Measurements from ENCODE around the gene CD7. TPM values are rescaled to one million over a fixed set of nuclear protein-coding genes. Genes with fewer than 3 reads are reported as not detected.
A peak's percentile ranks its signal among the peaks of the same experiment; 100 is the strongest.

The CD7 gene
- polyA plus RNA-seq, 3 donors = 0.50 to 0.65 (median 0.55) TPM

DNA sequence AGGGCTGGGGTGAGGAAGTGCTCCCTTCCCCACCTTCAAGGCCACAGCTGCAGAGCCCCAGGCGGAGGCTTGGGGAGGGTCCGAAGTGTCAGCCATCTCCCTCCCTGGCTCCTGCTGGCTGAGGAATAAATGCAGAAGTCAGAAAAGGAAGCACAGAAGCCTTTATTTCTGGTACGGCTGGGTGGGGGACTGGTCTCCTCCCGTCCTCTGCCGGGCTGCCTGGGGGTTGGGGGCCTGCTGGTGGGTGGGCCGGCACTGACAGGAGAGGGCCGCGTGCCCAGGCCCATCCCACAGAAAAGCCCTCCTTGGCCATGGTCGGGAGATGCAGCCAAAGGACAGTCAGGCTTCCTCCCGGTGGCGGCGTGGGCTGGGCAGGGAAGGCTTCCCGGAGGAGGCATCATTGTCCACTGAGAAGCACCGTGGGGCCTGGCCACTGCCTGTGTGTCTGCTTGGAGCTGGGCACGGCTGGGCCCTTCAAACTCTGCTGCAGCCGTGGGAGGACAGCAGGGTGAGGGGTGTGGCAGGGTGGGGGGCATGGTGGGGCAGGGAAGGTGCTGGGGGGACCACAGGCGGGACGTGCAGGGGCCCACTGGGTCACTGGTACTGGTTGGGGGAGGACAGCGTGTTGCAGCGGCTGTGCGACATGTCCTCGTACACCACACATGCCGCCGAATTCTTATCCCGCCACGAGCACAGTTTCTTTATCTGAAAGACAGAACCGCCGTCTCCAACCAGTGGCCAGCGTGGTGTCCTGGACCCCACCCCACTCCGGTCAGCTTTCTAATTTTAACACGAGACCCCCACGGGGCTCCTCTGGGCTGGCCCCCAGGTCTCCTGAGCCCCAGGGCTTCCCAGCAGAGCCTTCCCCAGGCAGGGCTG lies 2.4 kb downstream of the CD7 start:
- no peak for DNase-seq

DNA sequence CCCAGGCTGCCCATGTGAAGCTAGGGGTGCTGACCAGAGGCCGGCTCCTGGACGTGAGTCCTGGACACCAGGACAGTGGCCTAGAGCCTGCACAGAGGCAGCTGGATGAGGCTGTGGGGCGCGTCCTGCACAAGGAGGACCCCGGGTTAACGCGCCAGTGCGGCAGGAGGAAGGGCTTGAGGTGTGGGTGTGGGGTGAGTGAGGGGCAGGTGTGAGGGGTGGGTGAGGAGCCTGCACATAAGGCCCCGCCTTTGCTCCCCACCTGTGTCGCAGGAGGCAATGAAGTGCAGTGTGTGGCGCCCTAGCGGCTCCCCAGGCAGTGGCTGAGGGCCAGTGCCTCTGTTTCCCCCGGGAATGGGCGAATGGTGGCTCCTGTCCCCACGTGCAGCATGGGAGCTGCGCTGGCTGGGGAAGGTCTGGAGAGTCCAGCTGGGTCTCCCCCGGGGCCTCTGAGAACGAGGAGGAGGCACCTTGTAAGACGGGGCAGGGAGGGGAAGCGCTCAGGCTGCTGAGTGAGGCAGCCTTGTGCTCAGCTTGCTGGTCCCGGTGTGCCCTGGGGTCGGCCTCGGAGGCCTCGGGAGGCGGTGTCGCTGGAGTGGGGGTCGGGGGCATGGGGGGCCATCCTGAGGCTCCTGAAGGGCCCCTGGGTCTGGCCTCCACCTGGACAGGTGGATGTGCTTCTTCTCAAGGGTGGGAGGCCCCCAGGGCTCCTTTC lies 3.2 kb downstream of the CD7 start:
- no peak for DNase-seq

DNA sequence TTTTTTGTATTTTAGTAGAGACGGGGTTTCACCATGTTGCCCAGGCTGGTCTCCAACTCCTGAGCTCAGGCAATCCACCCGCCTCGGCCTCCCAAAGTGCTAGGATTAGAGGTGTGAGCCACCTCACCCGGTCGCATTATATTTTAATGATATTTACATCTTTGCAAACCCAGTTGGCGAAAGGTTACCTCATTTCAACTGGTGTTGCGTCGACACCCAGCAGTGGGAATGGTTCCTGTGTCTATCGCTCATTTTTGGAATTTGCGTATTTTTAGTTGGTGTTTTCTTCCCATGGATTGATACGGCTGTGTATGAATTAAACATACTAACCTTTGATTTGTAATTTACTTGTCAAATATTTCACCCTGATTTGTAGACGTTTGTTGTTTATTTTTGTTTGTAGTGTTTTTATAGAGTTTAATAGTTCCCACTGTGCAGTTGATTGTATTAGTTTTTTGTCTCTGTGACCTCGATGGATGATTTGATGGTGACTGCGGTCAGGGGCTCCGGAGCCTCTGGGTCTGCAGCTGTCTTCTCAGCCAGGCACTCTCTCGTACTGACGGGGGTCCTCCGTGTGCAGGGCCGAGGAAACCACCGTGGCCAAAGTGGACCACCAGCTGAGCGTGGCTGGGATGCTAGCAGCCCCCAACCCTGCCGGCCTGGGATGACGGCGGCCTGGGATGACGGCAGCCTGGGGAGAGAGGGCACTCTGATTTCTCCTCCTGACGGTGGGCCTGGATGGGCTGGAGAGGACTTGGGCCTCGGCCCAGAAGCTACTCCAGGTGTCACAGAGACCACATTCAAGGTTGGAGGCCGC lies 4.0 kb downstream of the CD7 start:
- no peak for DNase-seq

DNA sequence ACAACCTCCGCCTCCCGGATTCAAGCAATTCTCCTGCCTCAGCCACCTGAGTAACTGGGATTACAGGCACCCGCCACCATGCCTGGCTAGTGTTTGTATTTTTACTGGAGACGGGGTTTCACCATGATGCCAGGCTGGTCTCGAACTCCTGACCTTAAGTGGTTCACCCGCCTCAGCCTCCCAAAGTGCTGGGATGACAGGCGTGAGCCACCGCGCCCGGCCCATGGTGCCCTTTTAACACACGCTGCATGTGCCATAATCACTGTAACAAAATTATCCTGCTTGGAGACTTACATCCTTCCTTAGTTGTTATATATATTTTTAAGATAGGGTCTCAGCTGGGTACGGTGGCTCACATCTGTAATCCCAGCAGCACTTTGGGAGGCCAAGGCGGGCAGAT lies 5.4 kb downstream of the CD7 start:
- DNase-seq = no peak

DNA sequence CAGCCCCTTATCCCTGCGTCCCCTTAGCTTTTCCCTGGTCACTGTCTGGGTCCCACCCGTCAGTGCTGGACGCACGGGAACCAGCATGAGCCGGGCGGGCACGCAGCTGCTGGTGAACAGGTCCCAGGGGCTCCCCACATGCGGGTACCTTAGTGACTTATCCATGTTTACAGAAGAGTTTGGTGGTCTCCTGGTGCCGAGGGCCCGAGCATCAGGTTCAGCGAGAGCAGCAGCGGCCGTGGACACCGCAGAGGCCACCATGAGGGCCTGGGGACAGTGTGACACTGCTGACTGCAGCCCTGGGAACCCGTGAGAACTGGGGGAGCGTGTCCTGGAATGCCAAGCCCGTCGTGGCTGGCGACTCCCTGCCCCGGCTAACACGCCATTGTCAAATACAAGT lies 6.5 kb downstream of the CD7 start:
- no peak for DNase-seq

DNA sequence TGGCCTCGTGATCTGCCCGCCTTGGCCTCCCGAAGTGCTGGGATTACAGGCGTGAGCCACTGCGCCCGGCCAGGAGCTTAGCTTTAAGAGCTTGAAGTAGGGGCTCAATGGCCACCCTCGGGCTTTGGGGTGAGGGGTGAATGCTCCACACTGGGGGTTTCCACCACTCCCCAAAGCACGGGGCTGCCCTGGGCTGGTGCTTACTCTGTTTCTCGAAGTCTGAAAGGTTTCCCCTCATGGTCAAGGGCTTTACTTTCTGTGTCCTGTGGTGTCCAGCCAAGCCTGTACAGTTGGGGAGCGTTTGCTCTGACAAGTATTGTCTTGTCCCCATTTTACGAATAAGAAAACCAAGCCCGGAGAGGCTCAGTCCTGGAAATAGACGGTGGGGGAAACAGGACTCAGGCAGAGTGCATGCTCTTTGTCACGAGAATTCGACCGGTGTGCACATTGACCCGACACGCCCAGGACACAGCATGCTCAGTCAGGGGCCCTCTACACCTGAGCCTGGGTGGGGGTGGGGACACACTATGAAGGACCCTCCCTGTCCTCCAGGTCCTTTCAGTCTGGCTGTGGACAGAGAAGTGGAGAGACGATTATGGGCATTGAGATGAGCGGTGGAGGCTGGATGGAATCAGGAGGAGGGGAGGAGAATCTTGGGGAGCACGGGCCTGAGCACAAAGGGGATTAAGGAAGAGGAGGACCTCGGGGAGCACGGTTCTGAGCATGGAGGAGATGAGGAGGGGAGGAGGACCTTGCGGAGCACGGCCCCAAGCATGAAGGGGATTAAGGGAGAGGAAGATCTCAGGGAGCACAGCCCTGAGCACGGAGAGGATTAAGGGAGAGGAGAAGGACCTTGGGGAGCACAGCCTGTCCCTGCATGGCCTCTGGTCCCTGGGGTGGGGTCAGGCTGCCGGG lies 7.5 kb downstream of the CD7 start:
- DNase-seq = no peak

DNA sequence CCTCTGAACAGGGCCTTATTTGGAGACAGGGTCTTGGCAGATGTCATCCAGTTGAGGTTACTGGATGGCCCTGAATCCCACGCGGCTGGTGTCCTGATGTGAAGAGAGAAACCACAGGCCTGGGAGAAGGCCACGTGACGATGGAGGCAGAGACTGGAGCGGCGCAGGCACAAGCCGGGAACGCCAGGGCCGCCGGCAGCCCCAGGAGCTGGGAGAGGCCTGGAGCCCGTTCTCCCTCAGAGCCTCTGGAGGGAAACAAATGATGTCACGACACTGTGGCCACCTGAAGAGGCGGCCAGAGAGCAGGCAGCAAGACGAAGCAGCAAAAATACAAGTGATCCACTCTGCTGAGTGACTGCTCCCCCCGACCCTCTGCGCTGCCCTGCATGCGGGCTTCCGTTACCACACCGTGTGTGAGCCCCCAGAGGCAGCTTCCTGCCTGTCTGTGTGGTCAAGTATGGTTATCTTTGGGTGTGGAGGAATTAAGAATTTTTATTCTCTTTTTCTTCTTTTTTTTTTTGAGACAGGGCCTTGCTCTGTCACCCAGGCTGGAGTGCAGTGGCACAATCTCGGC lies 11.6 kb downstream of the CD7 start:
- DNase-seq = no peak

DNA sequence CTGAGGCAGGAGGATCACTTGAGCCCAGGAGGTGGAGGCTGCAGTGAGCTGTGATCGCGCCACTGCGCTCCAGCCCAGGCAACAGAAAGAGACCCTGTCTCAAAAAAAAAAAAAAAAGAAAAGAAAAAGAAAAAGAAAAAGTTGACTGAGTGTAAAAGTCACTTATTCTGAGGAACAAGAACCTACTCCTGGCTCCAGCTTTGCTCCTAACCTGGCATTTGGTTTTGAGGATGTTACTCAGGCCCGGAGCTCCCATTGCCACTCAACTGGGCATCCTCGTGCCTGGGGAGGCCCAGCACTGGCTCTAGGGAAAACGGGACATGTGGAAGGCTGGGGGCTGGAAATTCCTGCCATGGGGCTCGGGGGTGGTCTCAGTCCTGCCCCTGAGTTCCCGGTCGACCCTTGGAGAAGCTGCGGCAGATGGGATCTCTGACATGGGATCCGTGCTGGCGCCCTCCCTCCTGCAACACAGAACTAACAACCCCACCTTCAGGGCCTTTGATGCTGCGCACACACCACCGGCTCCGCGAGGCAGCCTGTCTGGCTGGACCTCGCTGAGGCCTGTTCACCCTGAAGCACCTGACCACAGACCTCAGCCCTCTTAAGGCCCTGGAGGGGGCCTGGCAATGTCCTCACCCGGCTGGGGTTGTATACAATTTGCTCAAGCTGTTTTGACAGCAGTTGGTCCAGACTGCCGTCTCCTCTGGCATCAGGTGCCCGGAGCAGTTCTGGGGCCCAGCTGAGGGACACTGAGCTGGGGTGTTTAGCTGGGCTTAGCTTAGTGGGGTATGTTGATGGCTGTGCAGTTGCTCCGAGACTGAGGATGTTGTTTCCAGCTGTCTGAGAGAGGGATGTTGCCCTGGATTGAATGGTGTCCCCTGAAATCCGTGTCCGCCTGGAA lies 12.3 kb downstream of the CD7 start:
- DNase-seq = no peak

DNA sequence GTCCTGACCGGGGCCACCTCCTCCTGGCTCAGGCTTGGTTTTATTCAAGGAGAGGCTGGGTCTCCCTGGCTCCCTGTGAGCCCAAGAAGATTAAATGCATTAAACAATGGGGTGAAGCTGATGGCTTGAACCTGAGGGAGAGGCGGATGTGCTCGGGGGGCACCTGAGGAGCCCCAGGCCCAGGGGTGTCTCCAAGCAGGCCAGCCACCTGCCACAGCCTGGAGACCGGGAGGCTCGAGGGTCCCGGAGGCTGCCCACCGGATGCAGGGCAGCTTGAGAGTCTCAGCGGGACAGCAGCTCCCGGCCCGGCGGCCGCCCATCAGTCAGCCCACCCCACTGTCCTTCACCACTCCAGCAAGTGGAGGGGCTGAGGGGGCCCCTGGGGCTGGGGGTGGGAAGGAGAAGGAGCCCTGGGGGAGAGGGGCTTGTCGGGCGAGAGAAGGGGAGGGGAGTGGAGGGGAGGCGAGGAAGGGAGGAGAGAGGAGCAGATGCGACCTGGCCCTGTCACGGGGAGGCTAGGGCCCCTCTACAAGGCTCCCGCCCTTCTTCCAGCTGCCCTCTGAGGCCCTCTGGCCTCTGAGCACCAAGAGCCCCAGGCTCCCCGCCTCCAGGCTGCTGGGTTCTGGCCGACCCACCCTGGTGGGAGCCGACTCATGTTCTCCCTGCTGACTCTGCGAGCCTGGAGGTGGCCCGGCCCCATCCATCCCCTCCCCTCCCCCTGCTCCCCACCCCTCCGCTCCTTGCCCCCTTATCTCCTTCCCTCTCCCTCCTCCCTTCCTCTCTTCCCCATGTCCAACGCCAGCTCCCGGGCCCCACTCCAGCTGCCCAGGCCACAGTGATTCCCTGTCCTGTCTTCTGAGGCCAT lies 13.2 kb downstream of the CD7 start:
- DNase-seq = no peak

DNA sequence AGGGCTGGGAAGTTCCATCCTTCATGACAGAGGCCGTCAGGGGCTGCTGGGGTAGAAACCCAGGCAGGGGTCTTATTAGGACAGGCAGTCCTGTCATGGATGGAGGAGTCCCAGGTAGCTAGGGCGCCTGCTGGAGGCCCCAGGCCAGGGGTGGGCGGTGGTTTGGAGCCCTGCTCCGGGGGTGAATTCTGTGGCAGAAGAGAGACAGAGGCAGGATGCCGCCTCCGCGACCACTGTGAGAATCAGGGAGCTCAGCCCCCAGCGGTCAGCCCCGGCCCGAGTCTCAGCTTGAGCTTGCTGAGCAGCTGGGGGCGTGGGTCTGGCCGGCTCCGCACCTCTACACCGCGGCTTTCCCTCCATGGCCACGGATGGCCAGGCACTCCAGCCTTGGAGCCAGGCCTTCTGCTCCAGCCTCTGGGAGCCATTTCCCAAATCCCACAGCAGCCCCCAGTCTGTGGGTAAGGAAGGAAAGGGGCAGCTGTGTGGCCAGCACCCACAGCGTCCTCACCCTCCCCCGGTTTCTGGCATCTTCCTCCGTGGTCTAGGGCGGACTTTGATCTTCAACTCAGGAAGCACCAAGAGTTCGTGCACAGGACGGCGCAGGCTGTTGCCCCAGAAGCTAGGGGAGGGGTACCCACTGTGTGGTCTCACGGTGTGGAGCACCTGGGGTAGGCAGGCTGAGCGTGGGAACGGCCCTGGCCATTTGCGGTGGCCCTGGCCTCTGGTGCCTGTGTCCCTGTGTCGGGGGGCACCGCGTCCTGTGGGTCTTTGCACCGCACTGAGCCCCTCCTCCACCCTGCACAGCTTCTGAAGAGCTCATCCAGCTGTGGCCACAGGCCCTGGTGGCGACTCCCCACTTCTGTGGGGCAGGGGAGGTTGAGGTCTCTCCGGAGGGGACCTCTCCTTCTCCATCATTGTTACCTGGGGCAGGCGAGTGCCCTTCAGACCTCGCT lies 14.1 kb downstream of the CD7 start:
- no peak for DNase-seq

DNA sequence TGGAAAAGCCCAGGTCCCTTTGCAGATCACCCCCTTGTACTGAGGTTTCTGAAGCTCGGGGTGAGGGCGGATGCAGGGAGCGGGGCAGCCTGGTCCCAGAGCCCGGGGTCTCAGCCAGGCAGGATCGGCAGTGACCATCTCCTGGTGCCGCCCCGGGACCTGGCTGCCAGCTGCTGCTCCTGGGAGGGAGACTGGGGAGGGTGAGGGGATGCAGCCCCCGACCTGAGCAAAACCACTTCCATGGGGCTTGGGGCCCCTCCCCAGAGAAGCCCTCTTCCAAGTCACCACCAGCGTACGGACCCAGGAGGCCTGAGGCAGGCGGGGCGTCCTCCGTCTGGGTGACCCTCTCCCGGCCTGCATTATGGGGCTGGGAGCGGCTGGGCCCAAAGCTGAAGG lies 14.8 kb downstream of the CD7 start:
- DNase-seq = no peak

DNA sequence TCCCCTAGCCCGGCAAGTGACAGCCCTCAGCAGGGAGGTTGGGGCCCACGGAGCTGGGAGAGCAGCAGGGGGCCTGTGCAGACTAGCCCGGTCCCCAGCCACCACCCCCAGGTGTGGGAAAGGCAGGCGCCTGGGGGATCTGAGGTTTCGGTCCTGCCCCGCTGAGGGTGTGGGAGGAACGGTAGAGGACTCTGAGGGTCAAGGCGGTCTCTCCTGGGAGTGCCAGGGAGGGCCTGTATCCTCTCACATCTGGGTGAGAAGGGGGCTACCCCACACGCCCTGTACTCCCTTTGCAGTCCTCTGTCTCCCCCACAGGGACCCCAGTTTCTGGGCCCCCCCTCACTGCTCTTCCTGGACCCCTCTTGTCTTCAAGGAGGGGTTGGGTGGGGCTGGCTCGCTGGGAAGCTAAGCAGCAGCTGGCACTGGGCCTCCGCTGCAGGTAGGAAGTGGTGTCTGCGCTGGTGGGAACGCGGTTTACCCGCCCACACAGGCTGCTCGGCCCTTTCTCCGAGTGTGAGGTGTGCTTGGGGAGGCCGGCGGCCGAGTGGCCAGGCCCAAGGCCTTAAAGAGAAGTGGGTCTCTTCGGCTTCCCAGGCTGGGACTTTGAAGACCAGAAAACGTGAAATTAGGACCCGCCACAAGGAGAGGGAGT lies 15.4 kb downstream of the CD7 start:
- no peak for DNase-seq

DNA sequence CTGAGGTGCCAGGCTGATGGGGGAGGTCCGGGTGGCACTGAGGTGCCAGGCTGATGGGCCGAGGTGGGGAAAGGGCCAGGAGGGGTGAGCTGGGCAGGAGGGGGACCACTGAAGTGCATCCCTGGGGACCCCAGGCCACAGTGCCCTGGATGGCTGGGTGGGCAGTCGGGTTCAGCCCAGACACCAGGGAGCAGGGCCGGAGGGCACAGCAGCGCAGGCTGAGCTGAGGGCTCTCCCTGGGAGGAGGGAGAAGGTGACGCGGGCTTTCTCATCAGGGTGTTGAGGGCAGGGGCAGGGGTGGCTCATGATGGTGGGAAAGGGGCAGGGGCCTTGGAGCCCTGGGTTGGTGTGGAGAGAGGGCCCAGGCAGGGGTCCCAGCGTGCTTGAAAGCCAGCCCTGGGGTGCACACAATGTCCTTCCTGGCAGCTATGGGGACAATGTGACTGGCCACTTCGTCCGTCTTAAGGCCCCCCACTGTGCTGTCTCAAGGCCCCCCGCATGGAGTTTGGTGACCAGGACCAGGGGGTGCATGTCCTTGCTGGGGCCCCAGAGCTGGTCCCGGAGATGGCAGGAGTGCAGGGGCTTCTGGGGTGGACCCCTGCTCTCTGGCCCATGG lies 16.0 kb downstream of the CD7 start:
- DNase-seq = no peak

DNA sequence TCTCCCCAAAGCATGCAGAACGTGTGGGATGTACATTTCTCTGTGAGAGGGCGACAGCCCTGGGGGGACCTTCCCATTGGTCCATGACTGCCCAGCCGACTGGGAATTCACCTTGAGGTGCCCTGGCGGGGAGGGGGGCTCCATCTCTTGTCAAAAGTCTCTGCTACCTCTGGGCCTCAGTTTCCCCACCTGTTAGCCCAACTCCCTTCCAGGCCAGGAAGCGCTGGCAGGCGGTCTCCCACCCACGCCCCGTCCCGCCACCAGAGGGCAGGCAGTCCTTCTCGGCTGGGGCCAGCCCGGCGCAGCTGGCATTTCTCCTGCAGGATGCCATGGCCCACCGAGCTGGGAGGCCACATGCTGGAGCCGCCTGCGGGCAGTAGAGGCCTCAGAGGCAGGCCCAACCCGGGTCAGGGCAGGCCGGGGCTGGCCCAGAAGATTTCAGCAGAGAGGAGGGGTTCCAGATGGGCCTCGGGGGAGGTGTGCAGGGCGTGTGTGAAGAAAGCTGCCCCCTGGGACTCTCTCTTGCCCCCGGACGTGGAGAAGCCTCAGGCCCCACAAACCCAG lies 16.6 kb downstream of the CD7 start:
- peak; percentile 50 for DNase-seq

DNA sequence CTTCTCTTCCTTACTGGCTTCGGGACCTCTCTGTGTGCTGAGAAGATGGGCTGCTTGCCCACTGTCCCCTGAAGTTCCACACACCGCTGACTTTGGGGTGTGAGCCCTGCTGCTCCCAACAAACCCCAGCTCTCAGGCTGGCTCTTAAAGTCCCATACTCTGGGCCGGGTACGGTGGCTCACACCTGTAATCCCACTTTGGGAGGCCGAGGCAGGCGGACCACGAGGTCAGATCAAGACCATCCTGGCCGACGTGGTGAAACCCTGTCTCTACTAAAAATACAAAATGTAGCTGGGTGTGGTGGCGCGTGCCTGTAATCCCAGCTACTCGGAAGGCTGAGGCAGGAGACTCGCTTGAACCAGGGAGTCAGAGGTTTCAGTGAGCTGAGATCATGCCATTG lies 17.2 kb downstream of the CD7 start:
- DNase-seq = no peak

DNA sequence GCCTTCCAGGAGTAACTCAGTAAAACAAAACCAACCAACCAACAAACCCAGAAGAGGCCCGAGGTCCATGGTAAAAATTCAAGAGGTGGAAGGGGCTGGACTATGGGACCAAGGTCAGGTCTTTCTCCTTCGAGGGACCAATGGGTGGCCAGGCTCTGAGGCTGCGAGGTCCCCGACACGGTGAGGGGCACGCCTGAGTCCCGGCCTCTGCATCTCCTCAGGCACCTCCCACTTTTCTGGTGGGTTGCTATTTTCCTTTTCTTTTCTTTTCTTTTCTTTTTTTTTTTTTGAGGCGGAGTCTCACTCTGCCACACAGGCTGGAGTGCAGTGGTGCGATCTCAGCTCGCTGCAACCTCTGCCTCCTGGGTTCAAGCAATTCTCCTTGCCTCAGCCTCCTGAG lies 18.0 kb downstream of the CD7 start:
- no peak for DNase-seq

Measured in renal pelvis (tissue), 4 donors.